Hepatocyte (in vitro differentiated cells): ENCODE measurements around the gene IKZF4.

Experiments used
- CTCF ChIP-seq: fragments of 200-600 bp; sonication (generic); IDR thresholded peaks from 2 replicates; pipeline ENCODE4 v1.5.1; 2016; ENCODE audit warnings: antibody characterized with exemption, mild to moderate bottlenecking; ENCODE audit not compliant: poor library complexity
- EZH2 ChIP-seq: fragments of 200-600 bp; sonication (generic); IDR thresholded peaks from 2 replicates; pipeline ENCODE4 v1.6.1; 2016; ENCODE audit warnings: antibody characterized with exemption, mild to moderate bottlenecking, borderline replicate concordance
- EZH2phosphoT487 ChIP-seq: fragments of 200-600 bp; sonication (generic); IDR thresholded peaks from one replicate; pipeline ENCODE4 v1.6.1; 2018; ENCODE audit warnings: antibody characterized with exemption, mild to moderate bottlenecking, low read depth, moderate library complexity; ENCODE audit not compliant: unreplicated experiment, severe bottlenecking

- TF ChIP-seq EZH2 (no peak), CTCF (no peak), EZH2phosphoT487 (no peak)
These were observed 41.1 kb downstream of the IKZF4 start for GRCh38 chr12:56061982-56062381.
